Stimulated activated CD8-positive, alpha-beta memory T cell treated with anti-CD3 and anti-CD28 coated beads, Interleukin-7, amount 100 ng/mL, for 1 hour (primary cell): ENCODE measurements around the gene ADISSP.
A peak's percentile ranks its signal among the peaks of the same experiment; 100 is the strongest.

ENCODE experiments used
- DNase-seq, 2 donors: peaks; one replicate each; pipeline ENCODE4 v3.0.0-alpha.2; 2020; ENCODE audit warnings: low read depth in 2 of 2

ADISSP gene

GRCh38 chr20:3716195-3716834 is 51.2 kb downstream of the ADISSP start:
- no peak for DNase-seq

- DNase-seq: no peak
These were observed 53.5 kb downstream of the ADISSP start for GRCh38 chr20:3714092-3714491.

GRCh38 chr20:3712279-3712873 is 55.2 kb downstream of the ADISSP start, which contains the start of gene SIGLEC1:
Gene SIGLEC1, minus strand, starts transcription at chr20:3712600. Its CDS starts 5,472 bp downstream, at chr20:3707128.
- DNase-seq: no peak

GRCh38 chr20:3711484-3711941 is 56.0 kb downstream of the ADISSP start:
- DNase-seq: no peak

GRCh38 chr20:3710703-3711483 is 56.7 kb downstream of the ADISSP start:
- peak; percentile 42 to 61 for DNase-seq

GRCh38 chr20:3710011-3710466 is 57.5 kb downstream of the ADISSP start:
- no peak for DNase-seq

- no peak for DNase-seq
These were observed 60.0 kb downstream of the ADISSP start for GRCh38 chr20:3707508-3707899.

- DNase-seq: no peak
These were observed 60.6 kb downstream of the ADISSP start for GRCh38 chr20:3706774-3707507.

- DNase-seq: no peak
These were observed 61.4 kb downstream of the ADISSP start for GRCh38 chr20:3705970-3706739.

- DNase-seq: no peak
These were observed 62.0 kb downstream of the ADISSP start for GRCh38 chr20:3705491-3705969.

- no peak for DNase-seq
These were observed 63.5 kb downstream of the ADISSP start for GRCh38 chr20:3704087-3704486.
